Heart left ventricle (tissue), 13 donors: ENCODE measurements around the gene INTU.

Experiments used
- POLR2A ChIP-seq, 2 donors: fragments of 450-650 bp; IDR thresholded peaks; one replicate each; pipeline ENCODE4 v1.6.1; 2017; ENCODE audit warnings: antibody characterized with exemption in 2 of 2, mild to moderate bottlenecking in 2 of 2, moderate library complexity in 2 of 2
- TF ChIP-seq, protein P1 (sequence below), 12 donors: fragments of 200-600 bp; sonication (generic) in 4 of 12; IDR thresholded peaks; one replicate each; pipeline versions ENCODE4 v1.5.0 to v1.8.0; 2018 to 2022; ENCODE audit warnings: antibody characterized with exemption in 12 of 12, mild to moderate bottlenecking in 5 of 12
- donor health status: ischemic (EF 13 %, LVEDD 7.1; RV severe dilation, severe dysfunction).
- donor health status: DM: no; HTN: yes; CAD: no.
- donor health status: DM: no; HTN: no; CAD: no.
- donor health status: ischemic (EF 25% LVEDD 6.9; RV normal size, moderate dysfunction).
- donor health status: ischemic (EF 25% LVEDD 5.7; RV mildly dilated, moderate dysfunction).
- donor health status: ischemic (EF 35%, LVEDD 5.7; RV mildly dilated, moderate dysfunction).
- donor health status: nonischemic (EF 11% LVEDD 7.7; RV severe dilation, severe dysfunction).
- donor health status: DM: yes; HTN: yes; CAD: no.
- donor health status: PGD.
- donor health status: ischemic (EF 29% LVEDD 5.4; RV normal size, mild dysfunction).
- donor health status: nonischemic (EF 23%, LVEDD 6.1; RV moderate dilation, normal function).

DNA sequence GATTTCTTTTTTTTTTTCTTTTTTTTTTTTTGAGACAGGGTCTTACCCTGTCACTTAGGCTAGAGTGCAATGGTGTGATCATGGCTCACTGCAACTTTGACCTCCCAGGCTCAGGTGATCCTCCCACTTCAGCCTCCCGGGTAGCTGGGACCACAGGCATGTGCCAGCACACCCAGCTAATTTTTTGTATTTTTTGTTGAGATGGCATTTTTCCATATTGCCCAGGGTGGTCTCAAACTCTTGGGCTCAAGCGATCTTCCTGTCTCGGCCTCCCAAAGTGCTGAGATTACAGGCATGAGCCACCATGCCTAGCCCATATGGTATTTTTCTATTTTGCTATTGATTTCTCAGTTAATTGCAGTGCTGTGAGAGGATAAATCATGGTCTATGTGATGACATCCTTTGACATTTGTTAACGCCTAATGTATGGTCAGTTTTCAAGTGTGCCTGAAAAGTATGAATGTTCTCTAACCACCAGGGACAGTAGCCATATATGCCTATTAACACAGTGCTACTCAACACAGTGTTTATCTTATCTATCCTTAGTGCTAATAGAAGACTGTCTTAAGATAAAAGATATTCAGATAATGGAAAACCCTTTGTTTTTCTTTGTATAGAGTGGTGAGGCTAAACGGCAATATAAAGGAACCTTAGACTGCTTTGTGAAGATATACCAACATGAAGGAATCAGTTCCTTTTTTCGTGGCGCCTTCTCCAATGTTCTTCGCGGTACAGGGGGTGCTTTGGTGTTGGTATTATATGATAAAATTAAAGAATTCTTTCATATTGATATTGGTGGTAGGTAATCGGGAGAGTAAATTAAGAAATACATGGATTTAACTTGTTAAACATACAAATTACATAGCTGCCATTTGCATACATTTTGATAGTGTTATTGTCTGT, 140.3 kb downstream of the INTU start:
- TF ChIP-seq, protein P1, sequence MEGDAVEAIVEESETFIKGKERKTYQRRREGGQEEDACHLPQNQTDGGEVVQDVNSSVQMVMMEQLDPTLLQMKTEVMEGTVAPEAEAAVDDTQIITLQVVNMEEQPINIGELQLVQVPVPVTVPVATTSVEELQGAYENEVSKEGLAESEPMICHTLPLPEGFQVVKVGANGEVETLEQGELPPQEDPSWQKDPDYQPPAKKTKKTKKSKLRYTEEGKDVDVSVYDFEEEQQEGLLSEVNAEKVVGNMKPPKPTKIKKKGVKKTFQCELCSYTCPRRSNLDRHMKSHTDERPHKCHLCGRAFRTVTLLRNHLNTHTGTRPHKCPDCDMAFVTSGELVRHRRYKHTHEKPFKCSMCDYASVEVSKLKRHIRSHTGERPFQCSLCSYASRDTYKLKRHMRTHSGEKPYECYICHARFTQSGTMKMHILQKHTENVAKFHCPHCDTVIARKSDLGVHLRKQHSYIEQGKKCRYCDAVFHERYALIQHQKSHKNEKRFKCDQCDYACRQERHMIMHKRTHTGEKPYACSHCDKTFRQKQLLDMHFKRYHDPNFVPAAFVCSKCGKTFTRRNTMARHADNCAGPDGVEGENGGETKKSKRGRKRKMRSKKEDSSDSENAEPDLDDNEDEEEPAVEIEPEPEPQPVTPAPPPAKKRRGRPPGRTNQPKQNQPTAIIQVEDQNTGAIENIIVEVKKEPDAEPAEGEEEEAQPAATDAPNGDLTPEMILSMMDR (IDR thresholded peaks at IDR 0.05): no peak
- TF ChIP-seq POLR2A (IDR thresholded peaks at IDR 0.05): no peak
